HG03354 (cell line): ENCODE results near the gene SNTA1.
"Not testable (repeated sequence)": the region's sequence is repeated elsewhere in the genome, so short reads cannot be mapped to it uniquely, and the experiment has no call there.

Experiments used
- ATAC-seq: cut with Tn5 transposase; IDR thresholded peaks from one replicate; pipeline ENCODE4 v1.9.1; 2021; ENCODE audit warnings: mild to moderate bottlenecking; ENCODE audit not compliant: unreplicated experiment, poor library complexity, severe bottlenecking

The SNTA1 gene

DNA sequence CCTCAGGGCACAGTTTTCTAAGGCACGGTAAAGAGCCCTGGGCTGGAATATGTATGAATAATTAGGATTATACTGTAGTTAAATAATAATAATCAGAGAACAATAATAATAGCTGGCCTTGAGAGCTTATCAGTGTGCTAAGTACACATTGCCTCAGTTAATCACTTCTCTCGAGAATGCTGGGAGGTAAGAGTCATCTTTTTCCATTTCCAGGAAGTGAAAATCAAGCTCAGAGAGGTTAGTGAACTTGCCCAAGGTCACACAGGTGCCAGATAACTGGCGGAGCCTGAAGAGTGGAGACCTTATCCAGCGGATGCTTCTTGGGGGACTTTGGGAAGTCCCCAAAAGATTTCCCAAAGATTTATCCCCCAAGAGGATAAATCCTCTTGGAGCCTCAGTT is 26.9 kb upstream of the SNTA1 start:
- no peak for ATAC-seq

GRCh38 chr20:33466303-33466646 is 22.7 kb upstream of the SNTA1 start:
- no peak for ATAC-seq

DNA sequence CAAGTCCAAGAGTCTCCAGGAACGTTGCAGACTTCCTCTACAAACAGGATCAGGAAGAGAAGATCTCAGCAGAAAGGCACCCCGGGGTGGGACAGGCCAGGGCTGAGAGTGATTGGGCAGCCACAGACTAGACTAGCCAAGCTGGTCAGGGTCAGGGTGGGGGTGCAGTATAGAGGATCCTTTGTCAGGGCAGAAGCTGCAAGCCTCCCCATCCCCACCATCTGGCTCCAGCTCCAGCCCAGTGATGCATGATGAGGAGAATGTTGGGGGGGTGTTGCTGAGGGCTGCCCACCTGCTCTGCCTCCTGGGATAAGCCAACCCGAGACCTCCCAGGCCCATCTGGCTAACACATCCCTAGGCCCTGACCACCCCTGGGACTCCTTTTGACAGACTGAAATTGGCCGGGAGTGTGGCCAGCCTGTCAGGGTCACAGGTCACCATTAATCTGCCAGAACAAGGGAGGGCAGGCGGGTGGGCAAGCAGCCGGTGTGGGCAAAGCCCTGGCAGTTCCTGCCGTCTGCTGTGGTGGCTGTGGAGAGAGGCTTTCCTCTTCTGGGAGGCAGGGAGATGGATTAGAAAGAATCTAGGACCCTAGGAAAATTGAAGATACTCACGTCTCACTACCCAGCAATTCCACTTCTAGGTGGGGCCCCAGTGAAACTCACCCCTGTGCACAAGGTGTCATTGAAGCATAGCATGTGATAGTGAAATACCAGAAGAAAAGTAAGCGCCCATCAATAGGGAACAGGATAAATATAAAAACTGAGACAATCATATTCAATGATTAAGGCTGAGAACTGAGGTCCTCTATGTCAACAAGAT is 22.1 kb upstream of the SNTA1 start:
- no peak for ATAC-seq

GRCh38 chr20:33464759-33465158 is 21.2 kb upstream of the SNTA1 start:
- ATAC-seq: not testable (repeated sequence)

GRCh38 chr20:33463332-33464101 is 20.0 kb upstream of the SNTA1 start:
- ATAC-seq: no peak

DNA sequence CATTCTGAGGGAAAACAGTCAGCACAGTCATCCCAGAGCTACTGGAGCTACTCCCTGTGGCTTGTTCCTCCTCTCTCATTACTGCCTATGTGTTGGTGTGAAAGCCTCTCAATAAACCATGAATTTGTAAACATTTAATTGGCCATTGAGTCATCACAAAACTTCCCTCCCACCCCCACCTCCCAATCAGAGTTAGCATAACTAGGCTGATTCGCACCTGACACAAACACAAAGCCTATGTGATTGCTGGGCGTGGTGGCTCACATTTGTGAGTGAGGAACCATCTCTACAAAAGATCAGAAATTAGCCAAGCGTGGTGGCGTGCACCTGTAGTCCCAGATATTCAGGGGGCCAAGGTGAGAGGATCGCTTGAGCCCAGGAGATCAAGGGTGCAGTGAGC is 17.1 kb upstream of the SNTA1 start:
- ATAC-seq: no peak

GRCh38 chr20:33459599-33459998 is 16.0 kb upstream of the SNTA1 start:
- no peak for ATAC-seq

DNA sequence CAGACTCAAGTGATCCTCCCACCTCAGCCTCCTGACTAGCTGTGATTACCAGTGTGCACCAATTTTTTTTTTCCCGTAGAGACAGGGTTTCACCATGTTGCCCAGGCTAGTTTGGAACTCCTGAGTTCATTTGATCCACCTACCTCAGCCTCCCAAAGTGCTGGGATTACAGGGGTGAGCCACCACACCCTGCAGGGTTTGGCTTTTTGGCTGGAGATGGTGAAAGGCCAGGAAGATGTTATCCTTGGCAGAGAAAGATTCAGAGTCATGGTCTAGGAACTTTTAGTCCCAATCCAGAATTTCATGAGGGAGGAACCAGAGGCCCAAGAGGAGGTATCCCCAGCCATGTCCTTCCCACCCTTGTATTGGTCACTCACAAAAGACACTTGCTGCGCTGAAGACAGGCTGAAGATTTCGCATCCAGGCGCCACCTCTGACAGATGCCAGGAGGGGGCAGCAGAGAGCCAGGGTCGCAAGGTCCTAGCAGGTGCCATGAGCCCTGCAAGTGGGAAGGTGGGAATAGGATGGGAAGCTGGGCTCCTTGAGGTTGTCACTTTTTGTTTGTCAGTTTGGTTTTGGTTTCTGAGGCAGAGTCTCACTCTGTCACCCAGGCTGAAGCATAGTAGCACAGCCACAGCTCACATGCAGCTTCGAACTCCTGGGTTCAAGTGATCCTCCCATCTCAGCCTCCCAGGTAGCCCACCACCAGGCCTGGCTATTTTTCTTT is 13.5 kb upstream of the SNTA1 start:
- peak; percentile 53 for ATAC-seq

GRCh38 chr20:33450867-33451266 is 7.3 kb upstream of the SNTA1 start:
- no peak for ATAC-seq

DNA sequence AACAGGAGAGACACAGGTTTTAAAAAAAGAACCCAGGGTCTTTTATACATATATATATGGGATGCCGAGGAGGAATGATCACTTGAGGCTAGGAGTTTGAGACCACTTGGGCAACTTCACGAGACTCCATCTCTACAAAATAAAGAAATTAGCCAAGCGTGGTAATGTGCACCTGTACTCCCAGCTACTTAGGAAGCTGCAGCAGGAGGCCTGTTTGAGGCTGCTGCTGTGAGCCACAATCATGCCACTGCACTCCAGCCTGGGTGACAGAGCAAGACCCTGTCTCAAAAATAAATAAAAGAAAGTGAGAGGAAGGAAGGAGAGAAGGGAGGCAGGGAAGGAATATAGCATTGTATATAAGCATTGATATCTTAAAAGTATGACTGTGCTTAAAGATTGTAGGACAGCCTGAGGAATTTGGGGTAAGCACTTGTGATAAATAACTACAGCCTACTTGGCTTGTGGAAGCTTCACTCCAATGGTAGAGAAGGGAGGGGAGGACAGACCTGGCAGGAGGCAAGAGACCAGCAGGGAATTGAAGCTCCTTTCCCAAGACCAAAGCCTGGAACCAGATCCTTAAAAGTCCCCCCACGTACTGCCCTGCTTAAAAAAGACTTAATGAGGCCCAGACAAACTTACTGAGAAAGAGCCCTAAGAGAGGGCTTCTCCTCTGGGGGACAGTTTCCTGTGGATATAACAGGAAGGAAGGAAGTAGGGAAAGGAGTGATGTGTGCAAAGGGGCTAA is 2.5 kb upstream of the SNTA1 start:
- ATAC-seq: no peak

DNA sequence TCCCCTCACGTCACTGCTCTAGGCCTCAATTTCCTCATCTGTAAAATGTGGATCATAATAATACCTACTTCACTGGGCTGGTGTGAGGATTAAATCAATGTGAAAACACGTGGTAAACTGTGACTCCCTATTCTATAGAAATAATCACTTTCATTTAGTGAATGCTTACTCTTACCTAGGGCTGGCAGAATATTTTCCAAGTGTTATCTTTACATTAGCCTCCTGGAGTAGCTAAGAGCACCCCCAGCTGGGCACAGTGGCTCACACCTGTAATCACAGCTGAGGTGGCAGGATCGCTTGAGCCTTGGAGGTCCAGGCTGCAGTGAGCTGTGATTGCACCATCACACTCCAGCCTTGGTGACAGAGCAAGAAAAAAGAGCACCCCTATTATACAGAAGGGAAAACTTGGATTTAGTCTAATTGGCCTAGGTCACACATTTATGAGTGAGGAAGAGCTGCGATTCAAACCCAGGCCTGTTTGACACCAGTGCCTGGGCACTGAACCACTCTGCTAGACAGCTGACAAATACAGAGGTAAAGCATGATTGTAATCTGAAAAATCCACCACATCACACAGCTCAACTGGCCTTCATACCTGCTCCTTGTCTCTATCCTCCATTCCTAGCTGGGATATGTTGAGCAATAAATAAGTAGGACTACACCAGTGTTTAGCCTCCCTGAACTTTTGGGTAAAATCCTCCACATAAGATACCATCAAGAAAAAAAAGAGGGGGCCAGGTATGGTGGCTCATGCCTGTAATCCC is 1.4 kb upstream of the SNTA1 start:
- ATAC-seq: no peak

DNA sequence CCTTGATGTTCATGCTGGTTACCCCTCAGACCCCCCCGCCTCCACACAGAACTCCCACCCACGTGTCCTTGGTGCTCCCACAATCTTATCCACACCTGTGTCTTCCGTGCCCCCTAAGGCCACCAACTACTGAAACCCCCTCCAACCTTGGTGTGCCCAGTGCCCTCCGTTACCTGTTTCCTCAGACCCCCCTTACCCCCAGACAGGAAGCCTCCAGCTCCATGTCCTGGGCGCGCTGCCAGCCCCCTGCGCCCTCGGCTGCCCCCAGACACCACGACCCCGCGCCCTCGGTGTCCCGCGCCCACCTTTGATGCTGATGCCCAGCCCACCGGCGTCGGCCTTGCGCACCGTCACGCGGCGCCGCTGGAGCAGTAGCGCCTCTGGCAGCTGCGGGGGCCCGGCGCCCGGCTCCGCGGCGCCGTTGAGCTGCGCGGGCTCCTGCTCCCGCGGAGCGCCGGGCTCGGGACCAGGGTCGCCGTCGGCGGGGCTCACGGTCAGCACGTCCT is 504 bp downstream of the SNTA1 start:
- no peak for ATAC-seq

DNA sequence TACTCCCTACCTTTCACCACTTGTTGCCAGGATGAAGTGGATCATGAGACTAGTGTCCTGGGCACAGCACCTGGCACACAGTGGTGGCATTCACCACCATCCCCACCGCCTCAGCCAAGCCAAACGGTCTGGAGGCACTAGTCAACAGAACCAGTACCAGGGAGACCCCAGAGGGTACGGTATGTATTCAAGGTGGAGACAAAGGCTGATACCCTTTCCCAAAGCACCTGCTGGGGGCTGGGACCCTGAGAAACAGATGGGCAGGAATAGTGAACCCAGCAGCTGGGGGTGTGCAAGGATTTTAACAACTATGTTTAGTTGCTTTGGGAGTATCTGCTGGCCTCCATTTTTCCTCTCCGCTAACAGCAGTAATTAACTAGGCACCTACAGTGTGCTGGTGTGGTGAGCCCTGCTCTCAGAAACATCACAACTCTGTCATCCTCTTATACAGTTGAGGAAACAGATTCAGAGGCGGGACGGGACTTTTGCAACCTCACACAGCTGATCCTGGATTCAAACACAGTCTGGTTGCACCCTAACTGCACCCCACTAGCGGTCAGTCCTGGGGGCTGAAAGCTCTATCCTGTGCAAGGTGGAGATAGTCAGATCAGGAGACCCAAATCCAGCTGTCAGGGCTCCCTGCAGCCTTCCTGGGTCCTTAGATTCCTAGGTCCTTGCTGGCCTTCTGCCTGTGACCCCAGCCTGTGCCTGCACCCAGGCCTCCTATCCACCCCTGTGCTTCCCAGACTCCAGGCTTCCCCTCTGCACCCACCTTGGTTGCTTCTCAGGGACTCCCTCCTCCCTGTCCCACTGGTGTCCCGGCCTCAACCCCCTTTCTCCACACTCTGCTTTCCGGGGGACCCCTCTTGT is 1.2 kb downstream of the SNTA1 start:
- ATAC-seq: no peak

DNA sequence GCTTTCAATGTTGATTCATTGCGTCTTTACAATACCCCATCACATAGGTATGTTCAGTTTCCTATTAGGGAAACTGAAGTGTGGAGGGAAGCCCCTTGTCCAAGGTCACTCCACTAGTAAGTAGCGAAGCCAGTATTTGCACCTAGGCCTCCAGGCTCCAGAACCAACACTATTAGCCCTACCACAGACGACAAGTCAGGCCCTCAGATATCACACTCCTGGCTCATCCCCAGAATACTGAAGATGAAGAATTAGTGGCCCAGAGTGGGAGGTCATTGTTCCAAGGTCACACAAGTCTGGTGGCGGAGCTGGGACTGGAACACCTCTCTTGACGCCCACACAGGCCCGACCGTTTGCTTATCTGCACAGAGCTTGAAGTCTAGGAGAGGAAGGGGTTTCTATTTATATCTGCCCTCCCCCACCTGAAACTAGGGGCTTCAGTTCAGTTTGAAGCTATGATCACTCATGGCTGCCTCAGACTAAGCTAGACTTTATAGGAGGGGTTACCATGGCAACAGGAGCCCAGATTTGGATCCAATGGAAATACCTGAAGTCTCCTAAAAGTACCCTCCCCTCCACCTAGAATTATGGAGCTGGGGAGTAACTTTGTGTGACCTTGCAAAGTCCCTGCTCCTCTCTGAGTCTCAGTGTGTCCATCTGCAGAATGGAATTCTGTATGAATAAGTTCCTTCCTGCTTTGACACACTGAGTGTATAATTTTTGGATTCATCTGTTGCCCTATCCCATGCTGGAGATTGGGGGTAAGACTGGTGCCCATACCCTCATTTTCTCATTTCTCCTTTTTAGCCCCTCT is 2.2 kb downstream of the SNTA1 start:
- no peak for ATAC-seq

DNA sequence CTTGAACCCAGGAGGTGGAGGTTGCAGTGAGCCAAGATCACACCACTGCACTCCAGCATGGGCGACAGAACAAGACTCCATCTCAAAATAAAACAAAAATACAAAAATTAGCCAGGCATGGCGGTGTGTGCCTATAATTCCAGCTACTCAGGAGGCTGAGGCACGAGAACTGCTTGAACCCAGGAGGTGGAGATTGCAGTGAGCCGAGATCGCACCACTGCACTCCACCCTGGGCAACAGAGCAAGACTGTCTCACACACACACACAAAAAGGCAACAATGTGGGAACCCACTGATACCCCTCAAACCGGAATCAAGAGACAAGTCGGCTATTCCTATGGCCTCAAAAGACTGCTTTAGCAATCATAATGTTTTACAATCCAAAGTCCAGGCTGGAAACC is 3.0 kb downstream of the SNTA1 start:
- not testable (repeated sequence) for ATAC-seq

GRCh38 chr20:33438481-33438880 is 5.1 kb downstream of the SNTA1 start:
- no peak for ATAC-seq

DNA sequence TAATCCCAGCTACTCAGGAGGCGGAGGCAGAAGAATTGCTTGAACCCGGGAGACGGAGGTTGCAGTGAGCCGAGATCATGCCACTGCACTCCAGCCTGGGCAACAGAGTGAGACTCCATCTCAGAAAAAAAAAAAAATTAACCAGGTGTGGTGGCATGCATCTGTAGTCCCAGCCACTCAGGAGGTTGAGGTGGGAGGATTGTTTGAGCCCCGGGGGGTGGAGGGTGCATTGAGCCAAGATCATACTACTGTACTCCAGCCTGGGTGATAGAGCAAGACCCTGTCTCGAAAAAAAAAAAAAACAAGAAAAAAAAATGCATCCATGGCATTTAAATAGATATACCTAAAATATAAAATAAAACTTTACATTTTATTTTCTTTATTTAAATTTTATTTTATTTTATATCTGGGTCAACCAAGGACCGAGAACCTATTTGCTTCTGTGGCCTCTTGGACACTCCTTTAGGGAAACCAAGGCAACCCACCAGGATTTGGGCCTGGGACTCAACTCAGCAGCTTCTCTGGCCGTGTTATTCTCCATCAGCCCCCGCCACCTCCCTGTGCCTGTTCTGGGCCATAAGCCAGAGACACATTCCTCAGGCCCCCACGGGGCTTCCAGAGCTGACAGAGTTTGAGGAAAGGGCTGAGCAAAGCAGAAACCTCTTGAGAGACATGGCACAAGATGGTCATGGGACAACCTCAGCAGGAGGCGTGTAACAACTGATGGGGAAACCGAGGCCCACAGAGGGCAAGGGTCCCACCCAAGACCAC is 6.2 kb downstream of the SNTA1 start:
- no peak for ATAC-seq
